IPS-18c (cell line): ENCODE data around the gene ADAMTS17.

Experiments
- H3K4me3 ChIP-seq: 2 replicates; pipeline ENCODE4 v1.7.0; 2013; ENCODE audit warnings: low read depth, mild to moderate bottlenecking, low read length, moderate library complexity; ENCODE audit not compliant: insufficient read depth
- H3K9me3 ChIP-seq: one replicate; pipeline ENCODE4 v1.6.1; 2013; ENCODE audit warnings: mild to moderate bottlenecking, low read length, moderate library complexity; ENCODE audit not compliant: control insufficient read depth, insufficient read depth

Gene ADAMTS17

DNA sequence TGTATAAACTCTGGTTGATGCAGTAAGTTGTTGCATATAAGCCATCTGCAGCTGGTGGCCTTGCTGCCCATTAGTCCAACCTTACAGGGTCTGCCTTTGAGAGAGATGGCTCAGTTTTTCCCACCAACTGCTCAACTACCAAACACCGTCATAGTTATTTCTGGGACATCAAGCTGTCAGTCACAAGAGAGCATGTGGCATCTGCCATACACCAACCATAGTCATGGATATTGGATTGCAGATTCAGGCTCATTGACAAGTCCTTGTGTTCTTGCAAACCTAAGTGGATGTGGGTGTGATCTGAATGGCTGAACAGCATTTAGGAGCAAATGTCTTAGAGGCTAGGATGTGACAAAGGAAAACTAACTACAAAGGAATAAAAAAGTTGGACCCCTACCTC is 137.6 kb downstream of the ADAMTS17 start:
- Histone ChIP-seq H3K9me3 (no peaks in the 10 kb centered on the region), H3K4me3 (no peak overlapping the region)

GRCh38 chr15:100202309-100202960 is 139.3 kb downstream of the ADAMTS17 start:
- Histone ChIP-seq H3K4me3 (no peak overlapping the region), H3K9me3 (no peaks in the 10 kb centered on the region)

DNA sequence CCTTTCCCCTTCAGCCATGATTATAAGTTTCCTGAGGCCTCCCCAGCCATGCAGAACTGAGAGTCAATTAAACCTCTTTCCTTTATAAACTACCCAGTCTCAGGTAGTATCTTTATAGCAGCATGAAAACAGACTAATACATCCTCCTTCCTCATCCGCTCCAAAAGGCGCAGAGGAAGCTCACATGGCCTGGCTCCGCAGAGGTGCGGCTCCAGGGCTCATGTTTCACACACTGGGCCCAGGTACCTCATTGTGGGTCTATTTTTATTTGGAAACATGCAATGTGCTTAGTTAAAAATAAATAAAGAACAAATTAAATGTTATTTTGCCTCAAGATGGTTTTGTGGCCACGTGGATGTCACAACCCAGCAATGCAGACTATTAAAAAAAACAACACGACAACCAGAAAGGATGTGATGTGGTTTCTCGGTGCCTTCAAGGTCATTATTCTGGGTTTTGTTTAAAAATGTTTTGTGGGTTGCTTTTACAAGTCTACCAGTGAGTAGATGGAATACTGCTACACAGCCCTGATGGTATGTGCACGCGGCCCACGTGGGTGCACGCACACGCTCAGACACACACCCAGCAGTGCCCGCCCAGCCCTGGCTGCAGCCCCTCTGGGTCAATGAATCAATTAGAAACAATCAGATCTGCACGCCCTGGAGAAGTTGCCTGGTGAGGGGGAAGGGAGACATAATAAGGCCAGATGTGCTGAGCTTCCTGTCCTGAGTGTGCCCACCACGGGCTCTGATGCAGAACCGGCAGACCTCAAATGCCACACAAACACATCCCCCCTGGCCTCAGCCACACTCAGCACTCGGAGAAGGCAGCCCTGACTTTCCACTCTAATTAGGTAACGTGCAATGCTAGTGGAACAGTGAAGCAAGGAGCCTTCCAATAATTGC is 140.1 kb downstream of the ADAMTS17 start:
- Histone ChIP-seq H3K9me3 (no peaks in the 10 kb centered on the region), H3K4me3 (no peak overlapping the region)

DNA sequence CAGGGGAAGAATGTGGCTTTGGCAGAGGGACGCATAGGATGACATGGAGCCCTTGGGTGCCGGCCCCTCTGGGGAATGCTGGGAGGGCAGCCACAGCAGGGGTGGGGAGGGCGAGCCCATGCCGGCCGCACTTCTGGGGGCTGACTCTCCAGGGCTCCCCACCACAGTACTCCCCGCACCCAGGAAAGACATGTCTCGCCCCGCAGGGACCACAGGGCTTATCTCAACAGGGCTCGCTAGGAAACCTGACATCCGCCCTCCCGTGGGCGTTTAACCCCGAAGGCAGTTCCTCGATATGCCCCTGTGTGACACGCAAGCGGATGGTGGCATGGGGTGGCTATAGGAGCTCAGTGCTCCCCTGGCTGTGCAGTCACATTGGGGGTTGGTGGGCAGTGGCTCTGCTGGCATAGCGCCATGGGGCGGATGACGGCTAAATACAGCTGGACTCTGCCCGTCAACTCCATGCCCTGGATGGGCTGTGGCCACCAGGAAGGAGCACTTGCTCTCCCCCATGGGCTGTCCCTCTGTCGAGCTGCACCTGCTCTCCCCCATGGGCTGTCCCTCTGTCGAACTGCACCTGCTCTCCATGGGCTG is 141.4 kb downstream of the ADAMTS17 start:
- no peaks in the 10 kb centered on the region for H3K9me3 ChIP-seq
- no peak overlapping the region for H3K4me3 ChIP-seq

- no peaks in the 10 kb centered on the region for H3K9me3 ChIP-seq
- no peak overlapping the region for H3K4me3 ChIP-seq
These were observed 142.0 kb downstream of the ADAMTS17 start for GRCh38 chr15:100199711-100200286.

GRCh38 chr15:100198442-100198841 is 143.3 kb downstream of the ADAMTS17 start:
- H3K4me3 ChIP-seq, result no peak overlapping the region
- peaks cover 3% of the 10 kb centered on the region for H3K9me3 ChIP-seq

- H3K9me3 ChIP-seq, result peaks cover 3% of the 10 kb centered on the region
- no peak overlapping the region for H3K4me3 ChIP-seq
These were observed 145.3 kb downstream of the ADAMTS17 start for GRCh38 chr15:100196326-100197058.

DNA sequence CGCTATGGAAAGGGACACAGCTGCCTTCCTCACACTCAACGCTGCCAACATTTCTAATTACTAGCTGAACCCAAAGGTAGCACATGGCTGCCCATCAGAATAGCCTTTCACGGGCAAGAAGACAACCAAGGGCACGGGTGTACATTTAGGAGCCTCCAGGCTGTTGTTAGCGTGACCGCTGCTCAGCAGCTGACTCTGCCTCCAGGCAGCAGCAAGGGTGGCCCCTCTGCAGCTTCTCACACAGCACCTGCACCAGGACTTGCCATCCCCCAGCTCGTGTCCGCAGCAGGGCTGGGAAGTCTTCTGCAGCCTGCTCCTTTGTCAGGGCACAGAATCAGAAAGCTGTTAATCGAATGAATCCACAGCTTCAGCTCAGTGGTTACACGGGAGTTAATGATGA is 146.8 kb downstream of the ADAMTS17 start:
- Histone ChIP-seq H3K9me3 (peaks cover 3% of the 10 kb centered on the region), H3K4me3 (no peak overlapping the region)

GRCh38 chr15:100193277-100193860 is 148.4 kb downstream of the ADAMTS17 start:
- Histone ChIP-seq H3K4me3 (no peak overlapping the region), H3K9me3 (peaks cover 3% of the 10 kb centered on the region)

DNA sequence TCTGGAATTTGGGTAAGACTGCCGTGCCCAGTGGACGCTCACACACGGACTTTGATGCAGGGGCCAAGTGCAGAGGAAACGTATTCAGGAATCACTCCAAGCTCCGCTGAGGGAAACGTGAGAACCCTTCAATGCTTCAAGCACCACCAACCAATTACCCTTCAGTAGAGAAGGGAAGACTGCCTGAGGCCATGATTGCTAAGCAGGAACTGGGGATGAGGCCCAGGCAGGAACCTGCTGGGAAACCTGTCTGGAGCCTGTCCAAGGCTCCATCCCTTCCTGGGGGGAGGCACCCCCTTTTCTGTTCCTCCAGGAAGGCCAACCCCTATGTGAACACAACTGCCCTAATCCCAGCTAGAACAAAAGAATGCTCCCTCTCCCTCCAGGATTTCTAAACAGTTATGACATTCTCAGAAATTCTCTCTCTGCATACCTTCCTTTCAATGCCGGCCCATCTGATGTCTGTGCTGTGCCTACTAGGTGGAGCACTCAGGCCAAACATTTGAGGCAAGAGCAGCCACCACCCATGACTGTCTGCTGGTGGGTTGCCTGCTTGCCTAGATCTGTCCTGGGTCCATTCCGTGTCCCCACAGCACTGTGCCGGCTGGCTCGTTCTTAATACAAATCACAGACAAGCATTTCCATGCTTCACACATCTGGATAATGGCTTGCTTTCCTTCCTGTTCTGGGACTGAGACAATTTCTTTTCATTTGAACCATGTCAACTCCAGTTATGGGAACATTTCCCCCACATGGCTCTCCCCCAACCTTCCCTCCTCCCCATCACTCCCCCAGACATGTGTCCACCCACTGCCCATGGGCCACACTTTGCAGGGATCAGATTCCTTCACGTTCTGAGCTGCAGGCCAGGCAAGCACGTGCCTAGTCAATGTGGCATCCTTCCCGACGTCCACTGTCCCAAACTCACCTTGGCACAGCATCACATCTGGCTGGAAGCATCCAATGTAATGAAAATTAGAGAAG is 149.4 kb downstream of the ADAMTS17 start:
- no peak overlapping the region for H3K4me3 ChIP-seq
- peaks cover 3% of the 10 kb centered on the region for H3K9me3 ChIP-seq

- Histone ChIP-seq H3K9me3 (peaks cover 3% of the 10 kb centered on the region), H3K4me3 (no peak overlapping the region; the same call in 1 of the 2 replicates)
These were observed 150.6 kb downstream of the ADAMTS17 start for GRCh38 chr15:100191161-100191560.

GRCh38 chr15:100190675-100191074 is 151.1 kb downstream of the ADAMTS17 start:
- Histone ChIP-seq H3K4me3 (no peak overlapping the region), H3K9me3 (peaks cover 3% of the 10 kb centered on the region)

DNA sequence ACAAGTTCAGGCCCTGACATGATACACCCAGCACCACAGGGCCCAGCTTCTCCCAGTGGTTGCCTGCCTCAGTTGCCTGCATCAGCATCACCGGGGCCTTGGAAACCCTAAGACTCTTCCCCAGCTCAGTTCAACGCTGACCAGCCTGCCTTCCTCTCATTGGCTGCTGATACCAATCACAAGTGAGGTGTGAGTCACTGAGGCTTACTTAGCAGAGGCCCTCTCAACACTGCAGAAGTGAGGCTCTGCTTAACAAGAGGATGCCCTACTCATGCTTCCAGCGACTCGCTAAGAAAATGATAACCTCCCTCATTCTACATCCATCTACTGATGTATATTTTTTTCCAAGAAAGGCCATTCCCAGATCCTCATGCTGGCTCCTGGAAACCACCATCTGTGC is 151.9 kb downstream of the ADAMTS17 start:
- Histone ChIP-seq H3K4me3 (no peak overlapping the region), H3K9me3 (peaks cover 3% of the 10 kb centered on the region)

DNA sequence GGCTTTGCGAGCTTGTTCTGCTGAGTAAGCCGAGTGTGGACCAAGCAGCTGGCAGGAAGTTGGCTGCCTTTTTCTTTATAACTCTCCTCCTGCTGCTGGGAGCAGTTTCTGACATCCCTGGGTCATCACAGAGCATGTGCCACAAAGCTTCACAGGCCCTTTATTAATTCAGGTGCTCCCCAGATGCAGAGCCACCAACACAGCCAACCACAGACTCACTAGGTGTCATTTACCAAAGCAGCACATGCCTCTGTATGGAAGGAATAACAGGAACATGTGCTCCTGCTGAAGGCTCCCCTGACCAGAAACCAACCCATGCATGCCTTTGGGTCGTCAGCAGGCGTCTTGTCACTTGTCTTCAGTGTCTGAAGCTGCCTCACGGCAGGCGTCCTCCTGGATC is 152.5 kb downstream of the ADAMTS17 start:
- Histone ChIP-seq H3K9me3 (no peaks in the 10 kb centered on the region), H3K4me3 (no peak overlapping the region)

DNA sequence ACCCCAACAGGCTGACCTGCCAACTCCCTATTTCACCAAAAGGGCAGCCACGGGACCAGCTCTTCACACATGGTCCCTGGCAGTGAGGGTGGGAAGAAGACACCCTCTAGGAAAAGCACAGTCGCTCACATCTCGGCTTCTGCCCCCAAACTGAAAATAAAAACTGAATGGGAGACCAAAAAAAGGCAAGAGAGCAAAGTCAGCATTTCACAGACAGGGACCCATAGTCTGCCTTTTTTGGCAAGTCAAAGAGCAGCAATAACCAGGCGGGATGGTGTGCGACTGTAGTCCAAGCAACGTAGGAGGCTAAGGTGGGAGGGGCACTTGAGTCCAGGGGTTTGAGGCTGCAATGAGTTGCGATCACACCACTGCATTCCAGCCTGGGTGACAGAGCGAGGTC is 154.1 kb downstream of the ADAMTS17 start:
- Histone ChIP-seq H3K4me3 (no peak overlapping the region), H3K9me3 (no peaks in the 10 kb centered on the region)

- no peak overlapping the region for H3K4me3 ChIP-seq
- H3K9me3 ChIP-seq, result no peaks in the 10 kb centered on the region
These were observed 154.8 kb downstream of the ADAMTS17 start for GRCh38 chr15:100186960-100187359.
